Germinal center (tissue), 1 donor: ENCODE measurements around the gene NKX6-2.

Source experiments
- DNase-seq: peaks from one replicate; pipeline ENCODE4 v3.0.0; 2012; ENCODE audit warnings: mixed read lengths, low spot score

Gene NKX6-2

DNA sequence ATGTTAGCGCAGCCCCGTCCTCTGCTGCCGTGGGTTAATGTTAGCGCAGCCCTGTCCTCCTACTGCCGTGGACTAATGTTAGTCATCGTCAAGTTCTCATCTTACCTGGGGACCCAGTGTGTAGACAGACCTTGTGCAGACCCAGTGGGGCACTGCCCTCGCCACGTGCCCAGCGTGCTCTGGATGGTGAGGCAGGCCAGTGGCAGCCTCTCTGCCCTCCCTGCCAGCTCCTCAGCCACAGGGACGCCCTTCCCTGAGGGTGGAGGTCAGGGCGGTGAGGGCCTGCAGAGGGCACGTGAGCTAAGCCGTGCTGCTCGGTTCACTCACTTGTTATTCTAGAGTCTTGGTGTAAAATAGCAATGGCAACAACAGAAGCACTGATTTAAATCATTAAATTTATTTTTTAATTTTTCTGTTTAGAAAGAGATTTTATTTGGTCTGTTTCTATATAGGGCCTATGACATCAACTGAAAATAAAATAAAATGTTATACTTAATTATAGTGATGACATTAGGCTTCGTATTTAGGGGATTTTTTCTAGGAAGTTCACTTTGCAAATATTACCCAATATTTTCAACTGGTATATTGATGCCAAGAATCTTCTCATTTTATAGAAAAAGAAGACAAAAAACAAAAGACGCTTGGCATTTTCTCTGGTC is 48.4 kb downstream of the NKX6-2 start:
- DNase-seq: no peak

DNA sequence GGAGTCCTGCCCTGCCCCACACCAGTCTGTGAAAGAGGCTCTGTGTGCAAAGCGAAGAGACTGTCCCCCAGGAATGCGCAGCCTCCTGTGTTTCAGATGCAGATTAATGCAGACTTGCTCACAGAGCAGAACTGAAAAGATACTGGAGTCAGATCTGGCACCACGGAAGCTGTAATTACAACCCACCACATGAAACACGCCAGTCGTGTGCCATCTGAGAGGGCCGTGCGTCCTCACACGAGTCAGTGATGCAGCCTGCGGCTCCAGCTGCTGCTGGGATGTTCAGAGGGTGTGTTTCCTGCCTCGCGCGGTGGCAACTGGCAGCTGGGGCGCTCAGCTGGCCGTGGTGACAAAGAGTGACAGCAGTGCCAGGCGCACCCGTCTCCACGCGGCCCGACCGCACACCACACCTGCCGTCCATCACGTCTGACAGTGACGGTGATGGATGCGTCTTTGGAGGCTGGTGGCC is 50.0 kb downstream of the NKX6-2 start:
- no peak for DNase-seq

DNA sequence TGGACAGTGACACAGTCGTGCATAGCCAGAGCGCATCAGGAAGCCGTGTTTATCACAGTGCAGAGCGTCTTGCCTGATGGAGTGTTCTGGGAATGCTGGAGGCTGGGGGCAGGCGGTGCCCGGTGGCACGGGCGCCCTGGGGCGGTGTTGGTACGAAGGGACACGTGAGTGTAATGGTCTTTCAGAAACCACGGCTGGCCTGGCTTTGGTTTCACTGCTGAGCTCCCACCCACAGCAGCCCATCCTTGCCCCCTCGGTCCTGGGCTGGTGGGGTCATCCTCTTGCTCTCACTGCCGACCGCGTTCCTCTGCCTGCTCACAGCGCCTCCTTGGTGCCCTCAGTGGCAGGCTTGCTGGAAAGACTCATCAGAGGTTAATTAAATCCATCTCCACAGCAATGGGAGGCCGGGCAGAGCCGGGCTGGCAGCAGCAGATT is 50.6 kb downstream of the NKX6-2 start:
- no peak for DNase-seq

DNA sequence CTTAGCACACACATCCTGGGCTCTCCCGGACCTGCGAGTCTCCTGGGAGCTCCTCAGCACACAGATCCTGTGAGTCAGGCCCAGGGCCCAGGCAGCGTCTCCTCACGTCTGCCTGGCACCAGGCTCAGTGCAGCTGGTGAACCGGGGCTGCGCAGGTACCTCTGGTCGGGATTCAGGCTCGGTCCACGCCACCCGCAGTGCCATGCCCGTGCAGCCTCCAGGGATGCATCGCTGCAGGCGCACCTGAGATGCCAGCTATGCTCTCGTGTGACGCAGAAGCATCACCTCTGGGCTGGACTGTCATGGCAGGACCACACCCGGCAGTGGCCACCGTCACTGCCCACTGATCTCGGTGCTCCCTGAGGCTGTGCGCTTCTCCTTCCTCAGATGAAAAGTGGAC is 52.0 kb downstream of the NKX6-2 start:
- no peak for DNase-seq
